ENCODE results near the gene SPAG16.

The SPAG16 gene

GRCh38 chr2:213443921-213444320 lies 159.7 kb downstream of the SPAG16 start:
- Histone ChIP-seq H2BK5ac (ENCODE audit: low read depth, low read length, poor library complexity, severe bottlenecking) (no peak overlapping the region), H2AK5ac (ENCODE audit: low read length, severe bottlenecking) (no peak overlapping the region), H3K9ac (ENCODE audit: low read length) (no peak overlapping the region), H2BK12ac (ENCODE audit: low read length in 2 of 2) (no peak overlapping the region), H2BK120ac (ENCODE audit: low read depth, low read length) (no peak overlapping the region), H3K27ac (ENCODE audit: low read length, poor library complexity, severe bottlenecking) (no peak overlapping the region), H3K36me3 (ENCODE audit: control insufficient read depth in 1 of 2, insufficient read depth in 2 of 2, low read depth in 1 of 2, low read length in 2 of 2) (no peaks in the 10 kb centered on the region), H3K4ac (ENCODE audit: low read depth in 1 of 2, low read length in 2 of 2) (no peak overlapping the region), H3K18ac (ENCODE audit: low read depth in 1 of 2, low read length in 2 of 2) (no peak overlapping the region), H3K27me3 (ENCODE audit: control insufficient read depth in 1 of 2, insufficient read depth in 1 of 2, low read length in 2 of 2) (no peaks in the 10 kb centered on the region), H3K79me1 (replicated peaks; ENCODE audit: low read length, poor library complexity, severe bottlenecking) (no peaks in the 10 kb centered on the region), H3K4me1 (ENCODE audit: control insufficient read depth, insufficient read depth, low read depth, low read length) (no peaks in the 10 kb centered on the region), H3K23ac (ENCODE audit: low read length in 2 of 2) (no peak overlapping the region), H2BK15ac (ENCODE audit: low read depth, poor library complexity, severe bottlenecking) (no peak overlapping the region), H4K91ac (ENCODE audit: low read length) (no peak overlapping the region), H3K4me3 (ENCODE audit: insufficient read depth in 1 of 2, low read depth in 1 of 2, low read length in 2 of 2) (no peak overlapping the region), H2AFZ (ENCODE audit: low read depth, low read length) (no peak overlapping the region), H4K8ac (ENCODE audit: low read length) (no peak overlapping the region), H3K4me2 (ENCODE audit: low read length, poor library complexity, severe bottlenecking) (no peak overlapping the region), H3K9me3 (ENCODE audit: control insufficient read depth, low read length) (peaks cover 43% of the 10 kb centered on the region), H3K14ac (ENCODE audit: low read length in 2 of 2) (no peak overlapping the region)
- no peak for DNase-seq
- WGBS: 87% methylated on average over 2 of the region's 2 CpGs

GRCh38 chr2:213451542-213452239 lies 167.4 kb downstream of the SPAG16 start:
- Histone ChIP-seq H2BK12ac (ENCODE audit: low read length in 2 of 2) (no peak overlapping the region), H2AFZ (ENCODE audit: low read depth, low read length) (no peak overlapping the region), H3K27me3 (ENCODE audit: control insufficient read depth in 1 of 2, insufficient read depth in 1 of 2, low read length in 2 of 2) (no peaks in the 10 kb centered on the region), H3K4me1 (ENCODE audit: control insufficient read depth, insufficient read depth, low read depth, low read length) (no peaks in the 10 kb centered on the region), H3K79me1 (replicated peaks; ENCODE audit: low read length, poor library complexity, severe bottlenecking) (no peaks in the 10 kb centered on the region), H2BK5ac (ENCODE audit: low read depth, low read length, poor library complexity, severe bottlenecking) (no peak overlapping the region), H3K23ac (ENCODE audit: low read length in 2 of 2) (no peak overlapping the region), H3K9me3 (ENCODE audit: control insufficient read depth, low read length) (peaks cover 12% of the 10 kb centered on the region), H3K36me3 (ENCODE audit: control insufficient read depth in 1 of 2, insufficient read depth in 2 of 2, low read depth in 1 of 2, low read length in 2 of 2) (no peaks in the 10 kb centered on the region), H3K18ac (ENCODE audit: low read depth in 1 of 2, low read length in 2 of 2) (no peak overlapping the region), H4K91ac (ENCODE audit: low read length) (no peak overlapping the region), H3K9ac (ENCODE audit: low read length) (no peak overlapping the region), H2BK120ac (ENCODE audit: low read depth, low read length) (no peak overlapping the region), H2AK5ac (ENCODE audit: low read length, severe bottlenecking) (no peak overlapping the region), H3K14ac (ENCODE audit: low read length in 2 of 2) (no peak overlapping the region), H3K4me2 (ENCODE audit: low read length, poor library complexity, severe bottlenecking) (no peak overlapping the region), H3K27ac (ENCODE audit: low read length, poor library complexity, severe bottlenecking) (no peak overlapping the region), H3K4me3 (ENCODE audit: insufficient read depth in 1 of 2, low read depth in 1 of 2, low read length in 2 of 2) (no peak overlapping the region), H4K8ac (ENCODE audit: low read length) (no peak overlapping the region), H2BK15ac (ENCODE audit: low read depth, poor library complexity, severe bottlenecking) (no peak overlapping the region), H3K4ac (ENCODE audit: low read depth in 1 of 2, low read length in 2 of 2) (no peak overlapping the region)
- WGBS: 72% methylated on average over 8 of the region's 12 CpGs
- no peak for DNase-seq

DNA sequence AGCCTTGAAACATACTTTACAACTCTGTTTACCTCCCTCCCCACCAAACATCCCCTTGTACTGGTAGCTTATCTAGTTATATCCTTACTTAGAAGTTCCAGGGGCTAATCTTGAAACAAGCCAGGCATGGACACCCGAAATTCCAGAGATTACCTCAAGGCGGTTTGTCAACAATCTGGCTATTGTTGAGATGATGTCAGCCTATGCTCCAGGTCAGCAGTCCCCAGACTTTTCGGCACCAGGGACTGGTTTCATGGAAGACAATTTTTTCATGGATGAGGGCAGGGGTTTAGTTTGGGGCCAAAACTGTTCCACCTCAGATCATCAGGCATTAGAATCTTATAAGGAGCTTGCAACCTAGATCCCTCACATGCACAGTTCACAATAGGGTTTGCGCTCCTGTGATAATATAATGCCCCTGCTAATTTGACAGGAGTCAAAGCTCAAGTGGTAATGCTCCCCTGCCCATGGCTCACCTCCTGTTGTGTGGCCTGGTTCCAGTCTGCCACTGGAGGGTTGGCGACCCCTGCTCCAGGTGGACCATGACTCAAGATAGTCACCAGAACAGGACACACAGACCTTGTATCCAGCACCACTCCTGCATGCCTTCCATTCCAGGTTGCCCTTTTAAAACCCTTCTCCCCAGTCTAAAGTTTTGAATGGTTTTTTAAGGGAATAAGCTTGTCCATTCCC lies 171.2 kb downstream of the SPAG16 start:
- no peak overlapping the region for H3K9ac ChIP-seq (ENCODE audit: low read length)
- no peaks in the 10 kb centered on the region for H3K4me1 ChIP-seq (ENCODE audit: control insufficient read depth, insufficient read depth, low read depth, low read length)
- no peak overlapping the region for H3K4me3 ChIP-seq (ENCODE audit: insufficient read depth in 1 of 2, low read depth in 1 of 2, low read length in 2 of 2)
- no peak overlapping the region for H3K4me2 ChIP-seq (ENCODE audit: low read length, poor library complexity, severe bottlenecking)
- no peak overlapping the region for H4K8ac ChIP-seq (ENCODE audit: low read length)
- H3K9me3 ChIP-seq (ENCODE audit: control insufficient read depth, low read length): no peaks in the 10 kb centered on the region
- 52% methylated on average over 5 of the region's 5 CpGs for WGBS
- H2BK120ac ChIP-seq (ENCODE audit: low read depth, low read length): no peak overlapping the region
- no peak overlapping the region for H2AK5ac ChIP-seq (ENCODE audit: low read length, severe bottlenecking)
- H3K23ac ChIP-seq (ENCODE audit: low read length in 2 of 2): no peak overlapping the region
- no peak overlapping the region for H2BK15ac ChIP-seq (ENCODE audit: low read depth, poor library complexity, severe bottlenecking)
- H3K27ac ChIP-seq (ENCODE audit: low read length, poor library complexity, severe bottlenecking): no peak overlapping the region
- H3K14ac ChIP-seq (ENCODE audit: low read length in 2 of 2): no peak overlapping the region
- H2AFZ ChIP-seq (ENCODE audit: low read depth, low read length): no peak overlapping the region
- H4K91ac ChIP-seq (ENCODE audit: low read length): no peak overlapping the region
- H2BK12ac ChIP-seq (ENCODE audit: low read length in 2 of 2): no peak overlapping the region
- H3K79me1 ChIP-seq (replicated peaks; ENCODE audit: low read length, poor library complexity, severe bottlenecking): no peaks in the 10 kb centered on the region
- no peak overlapping the region for H3K4ac ChIP-seq (ENCODE audit: low read depth in 1 of 2, low read length in 2 of 2)
- no peaks in the 10 kb centered on the region for H3K36me3 ChIP-seq (ENCODE audit: control insufficient read depth in 1 of 2, insufficient read depth in 2 of 2, low read depth in 1 of 2, low read length in 2 of 2)
- DNase-seq: no peak
- H2BK5ac ChIP-seq (ENCODE audit: low read depth, low read length, poor library complexity, severe bottlenecking): no peak overlapping the region
- H3K27me3 ChIP-seq (ENCODE audit: control insufficient read depth in 1 of 2, insufficient read depth in 1 of 2, low read length in 2 of 2): no peaks in the 10 kb centered on the region
- no peak overlapping the region for H3K18ac ChIP-seq (ENCODE audit: low read depth in 1 of 2, low read length in 2 of 2)

- Histone ChIP-seq H3K4ac (ENCODE audit: low read depth in 1 of 2, low read length in 2 of 2) (no peak overlapping the region), H3K4me1 (ENCODE audit: control insufficient read depth, insufficient read depth, low read depth, low read length) (no peaks in the 10 kb centered on the region), H2BK5ac (ENCODE audit: low read depth, low read length, poor library complexity, severe bottlenecking) (no peak overlapping the region), H3K18ac (ENCODE audit: low read depth in 1 of 2, low read length in 2 of 2) (no peak overlapping the region), H3K36me3 (ENCODE audit: control insufficient read depth in 1 of 2, insufficient read depth in 2 of 2, low read depth in 1 of 2, low read length in 2 of 2) (no peaks in the 10 kb centered on the region), H2BK15ac (ENCODE audit: low read depth, poor library complexity, severe bottlenecking) (no peak overlapping the region), H4K8ac (ENCODE audit: low read length) (no peak overlapping the region), H3K79me1 (replicated peaks; ENCODE audit: low read length, poor library complexity, severe bottlenecking) (no peaks in the 10 kb centered on the region), H2BK12ac (ENCODE audit: low read length in 2 of 2) (no peak overlapping the region), H3K9me3 (ENCODE audit: control insufficient read depth, low read length) (peaks cover 19% of the 10 kb centered on the region), H3K27me3 (ENCODE audit: control insufficient read depth in 1 of 2, insufficient read depth in 1 of 2, low read length in 2 of 2) (no peaks in the 10 kb centered on the region), H3K4me2 (ENCODE audit: low read length, poor library complexity, severe bottlenecking) (no peak overlapping the region), H3K23ac (ENCODE audit: low read length in 2 of 2) (no peak overlapping the region), H4K91ac (ENCODE audit: low read length) (no peak overlapping the region), H2AFZ (ENCODE audit: low read depth, low read length) (no peak overlapping the region), H2AK5ac (ENCODE audit: low read length, severe bottlenecking) (no peak overlapping the region), H3K27ac (ENCODE audit: low read length, poor library complexity, severe bottlenecking) (no peak overlapping the region), H2BK120ac (ENCODE audit: low read depth, low read length) (no peak overlapping the region), H3K4me3 (ENCODE audit: insufficient read depth in 1 of 2, low read depth in 1 of 2, low read length in 2 of 2) (peak overlapping the region in 1 of 2 experiments; percentile 18), H3K9ac (ENCODE audit: low read length) (no peak overlapping the region), H3K14ac (ENCODE audit: low read length in 2 of 2) (no peak overlapping the region)
- DNase-seq: no peak
These were observed 191.2 kb downstream of the SPAG16 start for GRCh38 chr2:213475433-213475832.

Data from mesenchymal stem cell (in vitro differentiated cells and primary cell).